Caco-2 (cell line): Measurements from ENCODE around the gene POLD2. TPM values are rescaled to one million over a fixed set of nuclear protein-coding genes. Genes with fewer than 3 reads are reported as not detected.

Experiments used
- BruUV-seq: library from RNA; stranded (reverse); fragments of 400-500 nt; replicated peaks from 2 replicates; lab custom pipeline; 2021; lab: Mats Ljungman, UMichigan
- CTCF ChIA-PET: fragments of 300-600 bp; sonication (Branson Sonifier 250); formaldehyde crosslinking; loops from one replicate; lab custom pipeline; 2022; ENCODE audit warnings: antibody characterized with exemption; lab: Charles Lee
- POLR2A ChIA-PET: fragments of 300-600 bp; sonication (Branson Sonifier 250); formaldehyde crosslinking; loops from one replicate; lab custom pipeline; 2022; ENCODE audit warnings: antibody characterized with exemption; lab: Charles Lee
- DNase-seq, 2 experiments: peaks; one replicate each; pipeline versions ENCODE4 v3.0.0 to v3.0.0-alpha.2; 2020 to 2022
- H3K27me3 ChIP-seq: replicated peaks from 2 replicates; pipeline ENCODE4 v1.6.0; 2011; ENCODE audit warnings: low read length; ENCODE audit not compliant: control insufficient read depth, insufficient read depth
- H3K36me3 ChIP-seq: 2 replicates; pipeline ENCODE4 v1.5.1; 2011; ENCODE audit warnings: low read length; ENCODE audit not compliant: control insufficient read depth, insufficient read depth
- H3K4me1 ChIP-seq: fragments of 250-450 bp; sonication (Bioruptor Pico); 2 replicates; pipeline ENCODE4 v1.5.1; 2020; ENCODE audit warnings: mild to moderate bottlenecking
- H3K4me3 ChIP-seq: 2 replicates; pipeline ENCODE4 v1.5.1; 2011; ENCODE audit warnings: low read depth, mild to moderate bottlenecking, control low read depth, low read length
- H3K9me3 ChIP-seq: fragments of 250-450 bp; sonication (Bioruptor Pico); 2 replicates; pipeline ENCODE4 v1.5.1; 2020; ENCODE audit warnings: mild to moderate bottlenecking, moderate library complexity
- H3K27ac Mint-ChIP-seq: one replicate; pipeline ENCODE4 v1.8.0; 2022; ENCODE audit warnings: mixed read lengths; ENCODE audit not compliant: unreplicated experiment
- H3K27me3 Mint-ChIP-seq: one replicate; pipeline ENCODE4 v1.8.0; 2022; ENCODE audit warnings: mixed read lengths; ENCODE audit not compliant: insufficient read depth, unreplicated experiment
- H3K36me3 Mint-ChIP-seq: one replicate; pipeline ENCODE4 v1.8.0; 2022; ENCODE audit warnings: mild to moderate bottlenecking, mixed read lengths; ENCODE audit not compliant: insufficient read depth, unreplicated experiment
- H3K4me1 Mint-ChIP-seq: one replicate; pipeline ENCODE4 v1.8.0; 2022; ENCODE audit warnings: low read depth, mixed read lengths; ENCODE audit not compliant: unreplicated experiment
- H3K4me3 Mint-ChIP-seq: one replicate; pipeline ENCODE4 v1.8.0; 2022; ENCODE audit warnings: mild to moderate bottlenecking, moderate library complexity, mixed read lengths; ENCODE audit not compliant: unreplicated experiment
- H3K9me3 Mint-ChIP-seq: one replicate; pipeline ENCODE4 v1.8.0; 2022; ENCODE audit warnings: mixed read lengths; ENCODE audit not compliant: unreplicated experiment
- CTCF ChIP-seq, 2 experiments: fragments of 200-600 bp in 1 of 2; IDR thresholded peaks; 1 replicate in 1 of 2; 2 replicates in 1 of 2; pipeline versions ENCODE4 v1.5.1 to v1.8.0; 2011 to 2022; ENCODE audit warnings: antibody characterized with exemption in 1 of 2, control low read depth in 1 of 2, inconsistent platforms in 1 of 2, low read depth in 1 of 2, low read length in 1 of 2, mild to moderate bottlenecking in 1 of 2, moderate library complexity in 1 of 2; ENCODE audit not compliant: insufficient read depth in 1 of 2, severe bottlenecking in 1 of 2, unreplicated experiment in 1 of 2
- intact Hi-C: fragments of 100-400 bp; cut with micrococcal nuclease; formaldehyde crosslinking; loops from one replicate; pipeline ENCODE4 v1.10.0; 2022; ENCODE audit not compliant: unreplicated experiment
- total RNA-seq: library from RNA; stranded (reverse); gene quantifications from 2 replicates; pipeline ENCODE4 v1.2.3, GENCODE V29; 2022

The POLD2 gene
- total RNA-seq, 1 experiment from 2014 or later: 140 TPM

- H3K9me3 ChIP-seq: no peaks in the 10 kb centered on the region
- BruUV-seq: no TSS peak
- H3K36me3 ChIP-seq: no peaks in the 10 kb centered on the region
- CTCF ChIA-PET: no interaction called here
- H3K4me1 ChIP-seq: no peaks in the 10 kb centered on the region; the same call in 1 of the 2 replicates
- H3K36me3 Mint-ChIP-seq: peaks cover 6% of the 10 kb centered on the region
- no peaks in the 10 kb centered on the region for H3K4me1 Mint-ChIP-seq
- H3K27me3 ChIP-seq: no peaks in the 10 kb centered on the region; the same call in 1 of the 2 replicates
- no peak for DNase-seq
- no peaks in the 10 kb centered on the region for H3K27me3 Mint-ChIP-seq
- intact Hi-C loops: no loop called here
- no peak overlapping the region for H3K4me3 Mint-ChIP-seq
- no peak for TF ChIP-seq CTCF (IDR thresholded peaks at IDR 0.05; ENCODE audit: insufficient read depth in 1 of 2, low read depth in 1 of 2, low read length in 1 of 2, severe bottlenecking in 1 of 2, unreplicated experiment in 1 of 2)
- H3K4me3 ChIP-seq: no peak overlapping the region
- no peaks in the 10 kb centered on the region for H3K9me3 Mint-ChIP-seq
- no peak overlapping the region for H3K27ac Mint-ChIP-seq
- POLR2A ChIA-PET: no interaction called here
Measured at GRCh38 chr7:44104860-44105771, 18.2 kb downstream of the POLD2 start.

- POLR2A ChIA-PET: no interaction called here
- CTCF ChIA-PET: no interaction called here
- no peaks in the 10 kb centered on the region for H3K9me3 Mint-ChIP-seq
- H3K27ac Mint-ChIP-seq: no peak within 1 kb of the TSS
- no peak for TF ChIP-seq CTCF (IDR thresholded peaks at IDR 0.05; ENCODE audit: insufficient read depth in 1 of 2, low read depth in 1 of 2, low read length in 1 of 2, severe bottlenecking in 1 of 2, unreplicated experiment in 1 of 2)
- no peaks in the 10 kb centered on the region for H3K27me3 Mint-ChIP-seq
- no peak within 1 kb of the TSS for H3K4me3 ChIP-seq
- no peak for DNase-seq
- intact Hi-C loops: no loop called here
- BruUV-seq: no TSS peak
- no peaks in the 10 kb centered on the region for H3K36me3 ChIP-seq
- no peak within 1 kb of the TSS for H3K4me3 Mint-ChIP-seq
- H3K27me3 ChIP-seq: no peaks in the 10 kb centered on the region; the same call in 1 of the 2 replicates
- H3K36me3 Mint-ChIP-seq: peaks cover 6% of the 10 kb centered on the region
- no peaks in the 10 kb centered on the region; the same call in 1 of the 2 replicates for H3K4me1 ChIP-seq
- no peaks in the 10 kb centered on the region for H3K4me1 Mint-ChIP-seq
- no peaks in the 10 kb centered on the region for H3K9me3 ChIP-seq
Measured at GRCh38 chr7:44103923-44104859, 19.2 kb downstream of the POLD2 start, which contains the start of gene AEBP1. TSS of gene AEBP1 (plus strand) at chr7:44104345. CDS start at chr7:44104666, 321 bp downstream.

- ChIA-PET CTCF (no interaction called here), POLR2A (no interaction called here)
- Histone ChIP-seq H3K9me3 (no peaks in the 10 kb centered on the region), H3K4me3 (no peak overlapping the region), H3K27me3 (no peaks in the 10 kb centered on the region; the same call in 1 of the 2 replicates), H3K36me3 (no peaks in the 10 kb centered on the region), H3K4me1 (no peaks in the 10 kb centered on the region; the same call in 1 of the 2 replicates)
- intact Hi-C loops: no loop called here
- DNase-seq: no peak
- H3K4me3 Mint-ChIP-seq: no peak overlapping the region
- TF ChIP-seq CTCF (IDR thresholded peaks at IDR 0.05; ENCODE audit: insufficient read depth in 1 of 2, low read depth in 1 of 2, low read length in 1 of 2, severe bottlenecking in 1 of 2, unreplicated experiment in 1 of 2): no peak
- H3K9me3 Mint-ChIP-seq: no peaks in the 10 kb centered on the region
- no peaks in the 10 kb centered on the region for H3K27me3 Mint-ChIP-seq
- no TSS peak for BruUV-seq
- peaks cover 6% of the 10 kb centered on the region for H3K36me3 Mint-ChIP-seq
- H3K27ac Mint-ChIP-seq: no peak overlapping the region
- no peaks in the 10 kb centered on the region for H3K4me1 Mint-ChIP-seq
Measured at GRCh38 chr7:44103566-44103922, 19.8 kb downstream of the POLD2 start.
